HEK293 (cell line): ENCODE measurements around the gene RIBC2.

Experiments
- CTCF ChIA-PET: fragments of 350-600 bp; formaldehyde crosslinking; extraction: SDS; loops from one replicate; lab custom pipeline; 2021; ENCODE audit warnings: antibody characterized with exemption; lab: Yijun Ruan, JAX
- POLR2A ChIA-PET: fragments of 300-600 bp; formaldehyde crosslinking; extraction: SDS; loops from one replicate; lab custom pipeline; 2020; ENCODE audit warnings: antibody characterized with exemption, inconsistent platforms; lab: Yijun Ruan, JAX
- H3K27ac ChIP-seq: fragments of 200-500 bp; sonication (Bioruptor generic); 2 replicates; pipeline ENCODE4 v1.5.1; 2014; ENCODE audit warnings: low read depth, low read length, control low read depth, inconsistent platforms; ENCODE audit errors: extremely low read depth
- H3K36me3 ChIP-seq, 2 experiments: fragments of 200-500 bp in 1 of 2; sonication (Bioruptor generic) in 1 of 2; 1 replicate in 1 of 2; 2 replicates in 1 of 2; pipeline ENCODE4 v1.5.1; 2014 to 2017; ENCODE audit warnings: inconsistent platforms in 2 of 2, low read length in 2 of 2; ENCODE audit not compliant: control insufficient read depth in 2 of 2, insufficient read depth in 1 of 2
- H3K4me1 ChIP-seq: fragments of 200-500 bp; sonication (Bioruptor generic); 2 replicates; pipeline ENCODE4 v1.5.1; 2014; ENCODE audit warnings: mild to moderate bottlenecking, low read length, inconsistent platforms; ENCODE audit not compliant: control insufficient read depth, insufficient read depth
- H3K4me3 ChIP-seq: 2 replicates; pipeline ENCODE4 v1.5.1; 2011; ENCODE audit warnings: low read depth, mild to moderate bottlenecking, control low read depth, low read length, moderate library complexity
- H3K9me3 ChIP-seq: fragments of 200-500 bp; sonication (Bioruptor generic); 2 replicates; pipeline ENCODE4 v1.5.1; 2014; ENCODE audit warnings: low read depth, low read length, inconsistent platforms; ENCODE audit not compliant: control insufficient read depth, insufficient read depth
- EGR2 ChIP-seq: fragments of 450-650 bp; formaldehyde crosslinking; IDR thresholded peaks from 2 replicates; pipeline ENCODE4 v1.5.1; 2016; ENCODE audit warnings: low read depth, missing biosample characterization, missing genetic modification characterization
- GLI2 ChIP-seq: fragments of 450-650 bp; formaldehyde crosslinking; IDR thresholded peaks from 2 replicates; pipeline ENCODE4; 2017; ENCODE audit warnings: missing biosample characterization, missing genetic modification characterization, low read depth, borderline replicate concordance
- INSM2 ChIP-seq: fragments of 450-650 bp; formaldehyde crosslinking; IDR thresholded peaks from 2 replicates; pipeline ENCODE4 v1.5.1; 2016; ENCODE audit warnings: missing biosample characterization, missing genetic modification characterization
- KLF10 ChIP-seq: fragments of 450-650 bp; IDR thresholded peaks from 2 replicates; pipeline ENCODE4 v1.5.1; 2018; ENCODE audit warnings: missing biosample characterization, mild to moderate bottlenecking, missing genetic modification characterization
- KLF16 ChIP-seq: fragments of 450-650 bp; formaldehyde crosslinking; IDR thresholded peaks from 2 replicates; pipeline ENCODE4 v1.5.1; 2017; ENCODE audit warnings: missing biosample characterization, missing genetic modification characterization
- PBX3 ChIP-seq: sonication (generic); formaldehyde crosslinking; IDR thresholded peaks from 2 replicates; pipeline ENCODE4 v1.8.1; 2022; ENCODE audit warnings: mild to moderate bottlenecking, moderate library complexity, missing genetic modification reagents
- RBAK ChIP-seq: fragments of 450-650 bp; formaldehyde crosslinking; IDR thresholded peaks from 2 replicates; pipeline ENCODE4 v1.5.1; 2016; ENCODE audit warnings: missing biosample characterization, missing genetic modification characterization
- ZBTB1 ChIP-seq: fragments of 450-650 bp; formaldehyde crosslinking; IDR thresholded peaks from 2 replicates; pipeline ENCODE4 v1.5.1; 2016; ENCODE audit warnings: missing biosample characterization, missing genetic modification characterization
- ZBTB20 ChIP-seq: fragments of 450-650 bp; formaldehyde crosslinking; IDR thresholded peaks from 2 replicates; pipeline ENCODE4 v1.5.1; 2016; ENCODE audit warnings: missing biosample characterization, missing genetic modification characterization
- ZBTB26 ChIP-seq: fragments of 450-650 bp; formaldehyde crosslinking; optimal IDR thresholded peaks from 2 replicates; pipeline ENCODE3; 2016; ENCODE audit warnings: missing biosample characterization, mild to moderate bottlenecking, missing genetic modification characterization
- ZEB2 ChIP-seq: fragments of 450-650 bp; formaldehyde crosslinking; IDR thresholded peaks from 2 replicates; pipeline ENCODE4 v1.5.1; 2016; ENCODE audit warnings: missing biosample characterization, missing genetic modification characterization
- ZNF202 ChIP-seq: fragments of 450-650 bp; formaldehyde crosslinking; IDR thresholded peaks from 2 replicates; pipeline ENCODE4 v1.5.1; 2016; ENCODE audit warnings: missing biosample characterization, missing genetic modification characterization, borderline replicate concordance
- ZNF239 ChIP-seq: fragments of 450-650 bp; formaldehyde crosslinking; IDR thresholded peaks from 2 replicates; pipeline ENCODE4 v1.5.1; 2016; ENCODE audit warnings: missing biosample characterization, missing genetic modification characterization
- ZNF280D ChIP-seq: fragments of 450-650 bp; formaldehyde crosslinking; IDR thresholded peaks from 2 replicates; pipeline ENCODE4 v1.5.1; 2016; ENCODE audit warnings: missing biosample characterization, missing genetic modification characterization
- ZNF311 ChIP-seq: fragments of 450-650 bp; formaldehyde crosslinking; IDR thresholded peaks from 2 replicates; pipeline ENCODE4 v1.5.1; 2017; ENCODE audit warnings: missing biosample characterization, missing genetic modification characterization, borderline replicate concordance
- ZNF366 ChIP-seq: fragments of 450-650 bp; formaldehyde crosslinking; conservative IDR thresholded peaks from 2 replicates; pipeline ENCODE4 v1.5.1; 2016; ENCODE audit warnings: missing biosample characterization, missing genetic modification characterization
- ZNF391 ChIP-seq: fragments of 450-650 bp; formaldehyde crosslinking; IDR thresholded peaks from 2 replicates; pipeline ENCODE4 v1.5.1; 2016; ENCODE audit warnings: low read depth, missing biosample characterization, missing genetic modification characterization, borderline replicate concordance
- ZNF544 ChIP-seq: fragments of 450-650 bp; formaldehyde crosslinking; IDR thresholded peaks from 2 replicates; pipeline ENCODE4 v1.5.0; 2017; ENCODE audit warnings: missing biosample characterization, missing genetic modification characterization
- ZNF580 ChIP-seq: fragments of 450-650 bp; formaldehyde crosslinking; IDR thresholded peaks from 2 replicates; pipeline ENCODE4 v1.5.1; 2016; ENCODE audit warnings: missing biosample characterization, missing genetic modification characterization
- ZNF626 ChIP-seq: fragments of 450-650 bp; sonication (Bioruptor Pico); formaldehyde crosslinking; IDR thresholded peaks from 2 replicates; pipeline ENCODE4 v1.5.1; 2018; ENCODE audit warnings: missing biosample characterization, missing genetic modification characterization, inconsistent platforms
- ZNF645 ChIP-seq: fragments of 450-650 bp; formaldehyde crosslinking; IDR thresholded peaks from 2 replicates; pipeline ENCODE4; 2016; ENCODE audit warnings: missing biosample characterization, missing genetic modification characterization
- ZNF660 ChIP-seq: fragments of 450-650 bp; IDR thresholded peaks from 2 replicates; pipeline ENCODE4 v1.5.1; 2018; ENCODE audit warnings: missing biosample characterization, mild to moderate bottlenecking, missing genetic modification characterization
- ZNF747 ChIP-seq: fragments of 450-650 bp; formaldehyde crosslinking; IDR thresholded peaks from 2 replicates; pipeline ENCODE4 v1.5.1; 2016; ENCODE audit warnings: missing biosample characterization, missing genetic modification characterization
- ZNF785 ChIP-seq: fragments of 450-650 bp; formaldehyde crosslinking; IDR thresholded peaks from 2 replicates; pipeline ENCODE4 v1.5.1; 2016; ENCODE audit warnings: missing biosample characterization, missing genetic modification characterization
- ZNF792 ChIP-seq: fragments of 450-650 bp; formaldehyde crosslinking; IDR thresholded peaks from 2 replicates; pipeline ENCODE4 v1.5.1; 2016; ENCODE audit warnings: missing biosample characterization, missing genetic modification characterization
- ZSCAN16 ChIP-seq: fragments of 450-650 bp; formaldehyde crosslinking; IDR thresholded peaks from 2 replicates; pipeline ENCODE4 v1.5.1; 2016; ENCODE audit warnings: missing biosample characterization, missing genetic modification characterization
- ZSCAN30 ChIP-seq: fragments of 450-650 bp; IDR thresholded peaks from 2 replicates; pipeline ENCODE4 v1.5.1; 2018; ENCODE audit warnings: missing biosample characterization, mild to moderate bottlenecking, missing genetic modification characterization, moderate library complexity

Gene RIBC2

GRCh38 chr22:45450101-45450785 lies 36.8 kb downstream of the RIBC2 start:
- Histone ChIP-seq H3K27ac (no peak overlapping the region), H3K4me1 (no peaks in the 10 kb centered on the region), H3K9me3 (no peaks in the 10 kb centered on the region)
- CTCF ChIA-PET: interaction anchor here (0.6 kb wide), 1 partner anchor 620 kb away, joined by 3 read pairs; no protein-coding TSS in a partner anchor
- POLR2A ChIA-PET: no interaction called here
- TF ChIP-seq ZSCAN30 (tag by site-specific recombination): no peak
- TF ChIP-seq RBAK (tag by site-specific recombination): no peak
- TF ChIP-seq INSM2: no peak
- no peak for TF ChIP-seq ZSCAN16 (tag by site-specific recombination)
- no peak for TF ChIP-seq PBX3
- TF ChIP-seq ZNF580 (tag by site-specific recombination): no peak
- TF ChIP-seq ZNF311 (tag by site-specific recombination): no peak
- TF ChIP-seq ZNF792 (tag by site-specific recombination): no peak
- no peak for TF ChIP-seq ZEB2 (tag by site-specific recombination)
- TF ChIP-seq ZNF202 (tag by site-specific recombination): no peak
- no peak for TF ChIP-seq ZBTB20 (tag by site-specific recombination)
- no peak for TF ChIP-seq ZBTB1 (tag by site-specific recombination)
- no peak for TF ChIP-seq GLI2 (tag by site-specific recombination)
- no peak for TF ChIP-seq ZNF280D (tag by site-specific recombination)
- TF ChIP-seq ZNF747 (tag by site-specific recombination): no peak
- no peak for TF ChIP-seq ZNF660 (tag by site-specific recombination)
- TF ChIP-seq, all 188 proteins: peak for 0
- no peak overlapping the region for H3K4me3 ChIP-seq
- H3K36me3 ChIP-seq: no peaks in the 10 kb centered on the region

- no peaks in the 10 kb centered on the region for H3K4me1 ChIP-seq
- ChIA-PET POLR2A (no interaction called here), CTCF (no interaction called here)
- no peak overlapping the region for H3K4me3 ChIP-seq
- no peaks in the 10 kb centered on the region for H3K36me3 ChIP-seq
- H3K27ac ChIP-seq: no peak overlapping the region
- no peaks in the 10 kb centered on the region for H3K9me3 ChIP-seq
- no peak for TF ChIP-seq KLF16 (tag by site-specific recombination)
- no peak for TF ChIP-seq ZNF645 (tag by site-specific recombination)
- no peak for TF ChIP-seq ZNF391 (tag by site-specific recombination)
- no peak for TF ChIP-seq EGR2 (tag by site-specific recombination)
- no peak for TF ChIP-seq ZNF626 (tag by site-specific recombination)
- TF ChIP-seq KLF10 (tag by site-specific recombination): no peak
- TF ChIP-seq ZNF544 (tag by site-specific recombination): no peak
- no peak for TF ChIP-seq ZBTB26
- no peak for TF ChIP-seq ZNF785 (tag by site-specific recombination)
- TF ChIP-seq ZNF239 (tag by site-specific recombination): no peak
- TF ChIP-seq ZNF366: no peak
Observed at GRCh38 chr22:45450921-45451651, 37.6 kb downstream of the RIBC2 start.
